ENCODE measurements around the gene KCNJ4.
"Not testable (repeated sequence)": the region's sequence is repeated elsewhere in the genome, so short reads cannot be mapped to it uniquely, and the experiment has no call there.

KCNJ4 gene

GRCh38 chr22:38470179-38470578, 15.2 kb upstream of the KCNJ4 start:
- DNase-seq (ENCODE audit: low spot score): not testable (repeated sequence)

- DNase-seq (ENCODE audit: low spot score): no peak
Observed at GRCh38 chr22:38469306-38469781, 14.3 kb upstream of the KCNJ4 start.

- no peak for DNase-seq (ENCODE audit: low spot score)
Observed at GRCh38 chr22:38468443-38469305, 13.7 kb upstream of the KCNJ4 start.

DNA sequence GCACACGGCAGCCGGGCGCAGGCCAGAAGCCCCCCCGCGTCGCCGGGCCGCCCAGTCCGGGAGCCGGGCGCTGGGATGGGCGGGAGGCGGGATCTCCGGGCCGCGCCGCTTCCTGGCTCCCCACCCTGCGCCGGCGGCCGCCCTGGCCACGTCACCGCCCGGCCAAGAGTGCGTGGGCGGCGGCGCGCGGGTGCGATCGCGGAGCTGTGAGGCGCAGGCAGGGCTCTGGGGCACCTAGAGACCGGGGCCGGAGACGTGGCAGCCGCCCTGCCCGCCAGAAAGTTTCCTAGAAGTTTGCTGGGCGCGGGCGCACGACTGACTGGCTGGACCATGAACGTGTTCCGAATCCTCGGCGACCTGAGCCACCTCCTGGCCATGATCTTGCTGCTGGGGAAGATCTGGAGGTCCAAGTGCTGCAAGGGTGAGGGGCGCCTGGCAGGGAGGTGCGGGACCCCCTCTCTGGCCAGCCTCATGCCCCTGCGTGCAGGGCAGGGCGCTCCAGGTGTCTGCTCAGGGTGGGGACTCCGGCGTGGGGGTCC, 13.0 kb upstream of the KCNJ4 start, which contains the start of gene KDELR3:
Gene KDELR3, plus strand, starts transcription at position 193 of the 539 bp plus-strand sequence. Its CDS starts 138 bp downstream, at position 331.
- DNase-seq (ENCODE audit: low spot score): peak; percentile 92

DNA sequence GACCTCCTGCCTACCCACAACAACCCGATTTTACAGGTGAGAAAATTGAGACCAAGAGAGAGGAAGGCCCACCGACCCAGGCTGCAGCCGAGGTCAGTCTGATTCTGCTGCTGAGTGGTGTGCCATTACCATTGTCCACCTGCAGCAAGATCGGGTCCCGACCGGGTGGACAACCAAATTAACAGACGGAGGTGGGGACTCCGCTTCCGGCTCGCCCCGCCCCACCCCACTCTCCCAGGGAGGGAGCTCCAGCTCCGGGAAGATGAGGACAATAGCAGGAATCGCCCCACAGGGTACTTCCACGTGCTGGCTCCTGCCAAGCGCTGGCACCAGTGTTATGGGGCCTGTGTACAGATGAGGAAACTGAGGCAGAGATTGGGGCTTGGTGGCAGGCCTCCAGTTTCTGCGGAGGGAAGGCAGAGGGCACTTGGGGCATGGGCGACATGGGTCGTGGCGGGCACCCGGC, 12.5 kb upstream of the KCNJ4 start:
- DNase-seq (ENCODE audit: low spot score): no peak

DNA sequence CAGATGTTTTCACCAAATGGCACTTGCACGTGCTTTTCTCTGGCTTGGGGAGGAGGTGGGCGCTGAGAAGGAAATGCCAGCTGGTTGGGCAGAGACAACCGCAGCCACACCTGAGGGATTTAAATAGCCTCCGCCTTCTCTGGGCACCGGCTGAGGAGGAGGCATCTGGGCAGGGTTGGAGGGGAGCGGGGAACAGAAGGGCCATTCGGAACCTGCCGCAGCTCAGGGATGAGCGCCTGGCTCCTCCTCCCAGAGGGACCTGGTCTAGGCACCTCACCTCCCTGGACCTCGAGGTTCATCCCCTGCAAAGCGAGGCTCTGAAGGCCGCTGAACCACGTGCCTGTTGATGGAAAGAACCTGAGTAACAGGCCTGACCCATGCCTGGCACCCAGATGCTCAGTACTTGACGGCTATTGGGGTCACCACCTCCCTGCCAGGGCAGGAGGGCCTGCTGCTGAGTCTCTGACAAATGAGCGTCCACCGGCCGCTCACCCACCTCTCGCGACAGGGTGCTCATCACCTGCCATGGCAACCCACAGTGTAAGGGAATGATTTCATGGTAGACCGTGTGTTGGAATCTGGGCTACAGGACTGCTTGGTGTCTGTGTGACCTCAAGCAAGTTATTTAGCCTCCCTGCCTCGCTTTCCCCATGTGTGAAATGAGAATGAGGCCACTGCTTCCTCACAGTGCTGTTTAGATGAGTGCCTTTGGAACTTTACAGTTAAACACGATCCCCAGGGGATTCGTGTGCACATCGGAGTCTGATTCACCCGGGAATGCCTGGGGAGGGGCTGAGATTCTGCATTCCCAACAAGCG, 10.9 kb upstream of the KCNJ4 start:
- no peak for DNase-seq (ENCODE audit: low spot score)

DNA sequence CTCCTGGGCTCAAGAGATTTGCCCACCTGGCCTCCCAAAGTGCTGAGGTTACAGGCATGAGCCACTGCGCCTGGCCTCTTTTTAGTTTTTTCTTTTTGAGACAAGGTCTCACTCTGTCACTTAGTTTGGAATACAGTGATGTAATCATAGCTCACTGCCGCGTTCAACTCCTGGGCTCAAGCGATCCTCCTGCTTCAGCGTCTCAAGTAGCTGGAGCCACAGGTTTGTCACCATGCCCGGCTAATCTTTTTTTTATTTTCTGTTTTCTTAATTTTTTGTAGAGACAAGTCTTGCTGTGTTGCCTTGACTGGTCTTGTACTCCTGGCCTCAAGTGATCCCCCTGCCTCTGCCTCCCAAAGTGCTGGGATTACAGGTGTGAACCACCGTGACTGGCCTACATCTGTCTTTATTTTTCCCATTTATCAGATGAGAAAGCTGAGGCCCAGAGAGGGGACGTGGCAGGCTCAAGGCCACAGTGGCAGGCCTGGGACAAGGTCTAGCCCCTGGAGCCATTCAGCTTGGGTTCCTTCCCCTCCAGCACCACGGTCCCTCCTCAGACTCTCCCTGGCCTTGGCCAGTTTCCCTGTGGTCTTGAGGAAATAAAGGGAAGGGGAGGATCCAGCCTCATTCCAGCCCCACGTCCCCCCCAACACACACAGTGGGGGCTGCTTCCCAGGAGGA, 10.1 kb upstream of the KCNJ4 start:
- no peak for DNase-seq (ENCODE audit: low spot score)

DNA sequence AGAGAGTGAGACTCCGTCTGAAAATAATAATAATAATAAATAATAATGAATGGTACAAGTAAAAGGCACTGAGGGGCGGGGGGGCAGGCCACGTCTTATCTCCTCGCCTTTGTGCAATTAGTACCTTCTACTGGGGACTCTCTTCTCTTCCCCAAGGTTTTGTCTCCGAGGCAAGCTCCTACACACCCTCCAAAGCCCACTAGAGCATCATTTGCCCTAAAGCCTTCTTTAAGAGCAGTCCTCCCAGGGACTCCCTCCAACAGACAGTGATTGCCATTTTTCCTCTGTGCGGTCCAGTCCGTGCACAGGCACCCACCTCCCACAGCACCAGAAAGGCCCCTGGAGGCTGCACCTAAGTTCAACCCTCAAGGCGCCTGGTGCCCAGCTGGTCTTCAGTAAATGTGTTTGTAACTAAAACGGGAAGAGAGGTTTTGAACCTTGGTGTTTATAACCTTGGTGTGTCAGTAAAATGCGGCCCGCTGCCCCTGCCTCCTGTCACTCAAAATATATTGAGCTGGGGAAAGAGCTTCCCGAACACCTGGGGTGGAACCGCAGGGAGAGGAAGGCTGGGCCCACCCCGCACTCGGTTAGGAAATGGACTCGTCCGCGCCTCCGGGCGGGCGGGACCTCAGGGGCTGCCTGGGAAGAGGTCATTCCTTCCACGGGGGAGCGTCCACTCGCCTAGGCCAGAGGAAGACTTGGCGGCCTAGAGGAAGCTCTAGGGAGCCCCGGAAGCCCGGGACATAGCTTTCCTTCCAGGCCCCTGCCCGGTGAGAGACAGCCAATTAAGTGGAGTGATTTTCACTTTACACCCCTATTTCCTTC, 8.2 kb upstream of the KCNJ4 start:
- DNase-seq (ENCODE audit: low spot score): no peak

DNA sequence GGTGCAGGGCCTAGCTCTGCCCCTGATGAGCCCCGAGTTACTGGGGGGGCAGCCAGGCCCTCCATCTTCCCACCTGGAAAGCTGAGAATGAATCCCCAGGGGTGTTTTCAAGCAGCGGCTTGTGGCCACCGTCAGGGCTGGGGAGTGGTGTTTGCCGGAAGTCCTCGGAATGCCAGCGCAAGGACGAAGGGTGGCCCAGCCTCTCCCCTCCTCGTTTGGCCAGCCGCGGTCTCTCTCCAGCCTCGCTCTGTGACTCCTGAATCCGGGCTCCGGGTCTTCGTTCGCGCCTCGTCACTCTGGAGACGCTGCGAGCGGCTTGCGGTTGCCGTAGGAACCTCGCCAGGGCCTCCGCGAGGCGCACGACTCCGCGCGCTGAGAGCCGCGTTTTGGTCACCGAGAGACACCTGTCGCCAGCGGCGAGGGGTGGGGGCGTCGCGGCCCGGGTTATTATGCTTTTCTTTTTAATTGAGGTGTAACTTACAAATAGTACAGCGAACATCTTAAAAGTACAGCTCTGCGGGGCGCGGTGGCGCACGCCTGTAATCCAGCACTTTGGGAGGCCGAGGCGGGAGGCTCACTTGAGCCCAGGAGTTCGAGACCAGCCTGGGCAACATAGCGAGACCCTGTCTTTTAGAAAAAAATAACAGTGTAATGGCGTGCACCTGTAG, 6.5 kb upstream of the KCNJ4 start:
- DNase-seq (ENCODE audit: low spot score): peak; percentile 76

DNA sequence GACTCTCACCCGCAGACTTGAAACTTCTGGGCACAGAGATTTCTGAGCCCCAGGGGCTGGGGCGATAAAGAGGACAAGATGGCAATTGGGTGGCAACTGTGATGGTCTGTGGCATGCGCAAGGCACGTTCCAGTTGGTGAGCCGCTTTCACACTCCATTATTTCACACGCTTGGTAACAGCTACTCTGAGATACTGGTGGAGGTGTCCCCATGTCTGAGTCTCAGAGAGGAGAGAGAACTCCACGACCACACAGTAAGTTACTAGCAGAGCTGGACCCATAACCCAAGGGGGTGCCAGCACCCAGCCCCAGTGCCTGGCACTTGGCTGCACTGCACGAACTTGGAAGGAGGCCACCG, 6.0 kb upstream of the KCNJ4 start:
- DNase-seq (ENCODE audit: low spot score): no peak

DNA sequence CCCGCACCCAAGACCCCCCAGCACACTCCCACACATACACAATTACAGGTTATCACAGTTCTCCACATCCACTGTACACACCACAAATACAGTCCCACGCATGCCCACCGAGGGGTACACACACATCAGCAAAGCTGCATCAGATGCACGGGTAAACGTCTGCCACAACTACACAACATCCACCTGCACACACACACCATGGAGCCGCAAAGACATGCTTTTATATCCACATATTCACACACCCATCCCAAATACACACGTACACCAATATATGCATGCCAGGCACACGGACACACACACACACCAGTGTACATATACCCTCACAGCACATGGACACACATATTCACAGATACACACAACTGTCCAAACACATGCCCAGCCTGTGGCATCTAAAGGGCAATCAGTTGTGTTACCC, 5.4 kb upstream of the KCNJ4 start:
- DNase-seq (ENCODE audit: low spot score): no peak

DNA sequence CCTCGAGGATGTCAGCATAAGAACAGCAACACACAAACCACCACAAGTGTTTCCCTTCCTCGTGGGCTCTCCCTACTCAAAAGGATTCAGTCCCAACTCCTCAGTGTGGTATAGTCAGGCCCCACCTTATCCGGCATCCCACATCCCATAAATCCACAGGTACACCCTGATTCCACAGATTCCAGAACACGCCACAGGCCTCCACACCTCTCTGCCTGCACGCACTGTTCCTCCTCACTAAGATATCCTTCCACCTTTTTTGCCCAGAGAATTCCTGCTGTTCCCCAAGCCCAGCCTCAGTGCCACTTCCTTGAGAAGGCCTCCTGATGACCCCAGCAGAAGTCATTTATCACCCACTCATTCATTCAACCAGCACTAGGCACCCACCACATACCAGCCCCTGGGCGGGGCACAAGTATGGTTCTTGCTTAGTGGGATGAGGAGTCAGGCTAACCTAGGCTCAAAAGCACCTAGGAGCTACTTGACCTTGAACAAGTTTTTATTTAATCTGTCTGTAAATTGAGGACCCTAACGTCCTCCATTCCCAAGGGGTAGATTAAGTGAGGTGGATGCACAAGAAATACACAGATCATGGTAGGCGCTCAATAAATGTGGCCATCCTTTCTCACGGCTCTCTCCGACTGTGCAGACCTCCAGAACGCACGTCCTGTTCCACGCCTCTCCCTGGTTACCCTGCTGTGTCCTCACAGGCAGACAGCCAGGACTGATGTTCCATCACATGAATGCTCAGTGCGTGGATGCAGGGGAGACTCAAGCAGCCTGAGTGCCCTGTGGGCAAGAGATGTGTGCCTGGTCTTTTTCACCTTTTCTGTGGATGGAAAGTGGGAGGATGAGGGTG, 2.1 kb upstream of the KCNJ4 start:
- no peak for DNase-seq (ENCODE audit: low spot score)

GRCh38 chr22:38456272-38456835, 1.4 kb upstream of the KCNJ4 start:
- no peak for DNase-seq (ENCODE audit: low spot score)

DNA sequence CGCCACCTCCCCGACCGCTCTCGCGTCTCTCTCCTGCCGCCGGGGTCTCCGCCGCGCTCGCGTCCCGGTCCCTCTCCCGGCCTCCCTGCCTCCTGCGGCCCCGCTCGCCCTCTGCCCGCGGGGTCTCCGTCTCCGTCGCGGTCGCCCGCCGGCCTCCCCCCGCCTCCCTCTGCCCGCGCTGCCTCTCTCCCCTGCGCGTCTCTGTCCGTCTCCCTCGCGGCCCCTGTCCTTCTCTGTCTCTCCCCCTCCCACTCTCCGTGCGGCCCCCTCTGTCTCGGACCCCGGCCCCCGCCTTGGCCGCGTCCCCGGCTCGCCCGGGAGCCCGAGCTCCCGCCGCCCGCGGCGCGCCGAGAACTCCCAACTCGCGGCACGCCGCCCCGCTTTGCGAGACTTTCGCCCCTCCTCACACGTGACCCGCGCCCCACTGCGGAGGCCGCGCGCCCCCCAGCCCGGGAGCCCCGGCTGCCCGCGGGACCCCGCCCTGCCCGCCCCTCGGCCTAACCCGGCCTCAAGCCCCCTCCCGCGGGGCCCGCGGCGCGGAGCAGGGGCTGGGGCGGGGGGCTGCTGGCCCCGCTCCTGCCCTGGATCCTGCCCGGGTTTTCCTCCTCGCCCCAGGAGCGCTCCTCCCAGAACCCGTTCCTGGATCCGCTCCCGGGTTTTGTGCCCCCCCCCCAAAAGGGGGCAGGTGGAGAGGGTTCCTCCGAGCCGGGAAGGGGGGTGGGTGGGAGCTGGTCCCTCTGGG, 702 bp upstream of the KCNJ4 start:
- peak; percentile 46 for DNase-seq (ENCODE audit: low spot score)

DNA sequence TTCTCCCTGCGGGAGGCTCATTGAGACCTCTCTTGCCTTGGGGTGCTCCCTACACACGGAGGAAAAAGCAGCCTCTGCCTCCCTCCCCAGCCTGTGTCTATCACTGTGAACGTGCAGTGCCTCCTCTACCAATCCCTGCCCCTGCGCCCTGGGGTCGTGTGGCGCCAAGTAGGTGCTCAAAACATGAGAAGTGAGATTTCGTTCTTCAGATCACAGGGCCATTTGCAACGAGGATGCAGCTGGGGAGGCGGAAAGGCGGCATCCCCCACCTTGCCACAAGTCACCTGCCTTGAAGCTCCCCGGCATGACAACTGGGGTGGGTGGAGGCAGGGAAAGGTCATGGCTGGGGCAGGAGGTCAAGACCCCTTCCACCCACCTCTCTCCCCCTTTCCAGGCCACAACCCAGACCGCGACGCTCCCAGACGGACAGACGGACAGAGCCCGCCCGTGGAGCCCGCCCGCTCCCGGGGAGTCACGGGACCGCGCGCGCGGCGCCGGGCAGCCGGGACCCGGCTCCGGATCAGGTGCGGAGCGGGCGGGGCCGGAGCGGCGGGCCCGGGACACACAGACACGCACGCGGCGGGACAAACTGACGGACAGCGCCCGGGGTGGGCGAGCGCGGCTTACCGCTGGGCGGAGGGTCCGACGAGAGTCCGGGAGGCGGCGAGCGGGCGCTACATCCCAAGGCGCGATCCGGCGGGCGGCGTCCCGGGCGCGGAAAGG, 485 bp downstream of the KCNJ4 start:
- no peak for DNase-seq (ENCODE audit: low spot score)

GRCh38 chr22:38453996-38454352, 1.0 kb downstream of the KCNJ4 start:
- no peak for DNase-seq (ENCODE audit: low spot score)

DNA sequence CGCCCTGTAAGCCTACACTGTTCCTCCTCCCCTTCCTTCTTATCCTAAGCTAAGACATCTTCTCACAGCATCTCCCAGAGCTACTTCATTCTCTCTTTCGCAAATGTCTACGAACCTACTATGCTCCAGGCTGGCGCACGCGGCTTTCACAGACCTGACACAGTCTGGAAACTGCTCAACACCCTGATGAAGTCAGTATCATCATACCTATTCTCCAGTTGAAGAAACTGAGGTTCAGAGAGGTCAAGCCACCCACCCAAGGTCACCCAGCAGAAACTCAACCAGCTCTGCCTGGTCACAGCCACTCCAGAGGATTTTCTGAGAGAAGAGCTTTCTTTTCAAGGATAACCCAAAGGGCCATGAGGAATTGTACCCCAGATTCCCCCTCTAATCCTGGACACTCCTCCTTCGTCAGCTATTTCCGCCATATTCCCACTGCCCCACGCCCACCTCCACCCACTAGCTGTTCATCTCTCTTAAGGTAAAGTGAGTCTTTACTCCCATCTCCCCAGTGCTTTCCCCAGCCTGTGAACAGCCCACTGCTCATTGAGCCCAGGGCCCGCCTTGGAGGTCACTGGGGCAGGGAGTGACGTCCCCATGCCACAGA, 1.8 kb downstream of the KCNJ4 start:
- no peak for DNase-seq (ENCODE audit: low spot score)
